GM19468 (cell line): Measurements from ENCODE around the gene NUTM2D.
"Not testable (repeated sequence)": the region's sequence is repeated elsewhere in the genome, so short reads cannot be mapped to it uniquely, and the experiment has no call there.

Source experiments
- ATAC-seq: cut with Tn5 transposase; IDR thresholded peaks from one replicate; pipeline ENCODE4 v1.9.1; 2021; ENCODE audit warnings: mild to moderate bottlenecking, moderate library complexity, moderate number of reproducible peaks; ENCODE audit not compliant: unreplicated experiment; ENCODE audit errors: extremely low read depth

Gene NUTM2D

GRCh38 chr10:87358159-87358558 is 615 bp downstream of the NUTM2D start:
- not testable (repeated sequence) for ATAC-seq

- not testable (repeated sequence) for ATAC-seq
Measured at GRCh38 chr10:87369514-87370112, 12.1 kb downstream of the NUTM2D start.

DNA sequence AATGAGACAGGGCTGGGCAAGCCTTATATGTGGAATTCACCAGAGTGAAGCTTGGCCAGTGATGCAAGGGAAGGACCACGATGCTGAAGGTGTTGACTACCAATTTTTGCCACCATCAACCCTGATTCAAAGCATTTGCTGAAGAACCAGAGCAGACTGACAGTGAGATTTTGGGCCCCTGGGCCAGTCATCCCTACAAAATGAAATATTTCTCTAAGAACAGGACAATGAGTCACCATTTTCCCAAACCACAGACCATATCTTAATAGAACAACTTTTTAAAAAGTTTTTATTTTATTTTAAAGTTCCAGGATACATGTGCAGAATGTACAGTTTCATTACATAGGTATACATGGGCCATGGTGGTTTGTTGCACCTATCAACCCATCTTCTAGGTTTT is 16.5 kb downstream of the NUTM2D start:
- not testable (repeated sequence) for ATAC-seq

GRCh38 chr10:87379115-87379514 is 21.6 kb downstream of the NUTM2D start:
- not testable (repeated sequence) for ATAC-seq

DNA sequence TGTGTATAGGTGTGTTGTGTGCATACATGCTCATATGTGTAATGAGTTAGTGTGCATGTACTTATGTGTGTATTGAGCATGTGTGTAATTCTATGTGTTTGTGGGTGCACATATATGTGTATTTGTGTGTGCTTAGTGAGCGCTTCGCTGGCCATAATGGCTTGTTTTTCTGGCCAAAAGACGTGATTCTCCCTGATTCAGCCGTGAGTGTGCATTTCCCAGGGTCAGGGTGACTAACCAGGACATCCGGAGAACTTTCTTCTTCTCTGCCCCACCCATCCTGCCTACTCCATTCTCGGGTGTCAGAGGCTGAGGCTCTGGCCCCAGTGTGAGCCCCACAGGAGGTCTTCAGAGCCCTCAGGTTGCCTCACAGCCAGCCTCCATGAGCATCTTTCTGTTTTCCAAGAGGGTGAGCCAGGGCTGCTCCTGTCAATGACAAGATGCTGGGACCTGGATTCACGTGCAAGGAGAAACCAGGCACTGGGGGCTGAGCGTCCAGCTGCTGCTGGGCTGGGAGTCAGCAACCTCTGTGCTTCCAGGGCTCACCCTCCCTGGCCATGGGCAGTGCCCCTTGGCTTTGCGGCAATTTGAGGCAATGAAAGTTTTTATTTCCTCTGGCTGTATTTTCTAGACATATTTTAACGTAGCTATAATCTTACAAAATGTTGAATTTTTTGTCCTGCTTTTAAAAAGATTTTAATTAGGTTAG is 25.8 kb downstream of the NUTM2D start:
- ATAC-seq = not testable (repeated sequence)

- not testable (repeated sequence) for ATAC-seq
Measured at GRCh38 chr10:87384283-87384682, 26.7 kb downstream of the NUTM2D start.

GRCh38 chr10:87385762-87386360 is 28.3 kb downstream of the NUTM2D start:
- ATAC-seq = not testable (repeated sequence)

DNA sequence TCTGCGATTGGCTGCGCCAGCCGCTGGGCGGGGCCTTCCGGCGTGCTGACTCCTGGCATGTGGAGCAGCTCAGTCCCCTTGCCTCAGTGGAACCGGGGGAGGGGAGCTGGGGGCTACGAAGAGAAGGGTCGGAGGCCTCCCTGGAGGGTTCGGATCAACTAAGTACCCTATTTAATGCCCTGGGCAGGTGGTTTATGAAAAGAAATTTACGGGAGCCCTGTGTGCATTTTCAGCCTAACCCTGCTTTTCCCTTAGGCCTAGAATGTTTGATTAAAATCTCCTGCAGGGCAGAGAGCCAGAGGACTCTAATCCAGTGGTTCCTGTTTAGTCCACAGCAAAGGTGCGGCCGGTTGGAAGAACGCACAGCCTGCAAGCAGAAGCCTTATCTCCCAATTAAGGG is 33.8 kb downstream of the NUTM2D start:
- ATAC-seq = not testable (repeated sequence)

DNA sequence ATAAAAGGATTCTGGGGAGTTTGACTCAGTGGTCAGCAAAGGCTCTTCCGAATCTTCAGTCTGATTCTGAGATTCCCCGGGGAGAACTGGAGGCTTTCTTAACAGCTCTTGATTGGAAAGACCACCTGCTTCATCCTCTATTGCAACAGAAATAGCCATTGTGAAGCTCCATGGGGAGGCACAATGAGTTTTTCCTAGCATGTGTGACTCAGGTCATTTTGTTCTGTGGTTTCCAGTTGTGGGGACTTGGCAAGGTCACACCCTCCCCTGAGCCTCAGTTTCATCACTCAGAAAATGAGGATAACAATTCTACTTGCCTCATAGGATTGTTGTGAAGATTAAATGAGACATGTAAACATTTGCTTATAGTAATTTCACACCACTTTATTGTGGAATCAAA is 38.7 kb downstream of the NUTM2D start:
- not testable (repeated sequence) for ATAC-seq

GRCh38 chr10:87398436-87398835 is 40.9 kb downstream of the NUTM2D start:
- ATAC-seq = not testable (repeated sequence)

DNA sequence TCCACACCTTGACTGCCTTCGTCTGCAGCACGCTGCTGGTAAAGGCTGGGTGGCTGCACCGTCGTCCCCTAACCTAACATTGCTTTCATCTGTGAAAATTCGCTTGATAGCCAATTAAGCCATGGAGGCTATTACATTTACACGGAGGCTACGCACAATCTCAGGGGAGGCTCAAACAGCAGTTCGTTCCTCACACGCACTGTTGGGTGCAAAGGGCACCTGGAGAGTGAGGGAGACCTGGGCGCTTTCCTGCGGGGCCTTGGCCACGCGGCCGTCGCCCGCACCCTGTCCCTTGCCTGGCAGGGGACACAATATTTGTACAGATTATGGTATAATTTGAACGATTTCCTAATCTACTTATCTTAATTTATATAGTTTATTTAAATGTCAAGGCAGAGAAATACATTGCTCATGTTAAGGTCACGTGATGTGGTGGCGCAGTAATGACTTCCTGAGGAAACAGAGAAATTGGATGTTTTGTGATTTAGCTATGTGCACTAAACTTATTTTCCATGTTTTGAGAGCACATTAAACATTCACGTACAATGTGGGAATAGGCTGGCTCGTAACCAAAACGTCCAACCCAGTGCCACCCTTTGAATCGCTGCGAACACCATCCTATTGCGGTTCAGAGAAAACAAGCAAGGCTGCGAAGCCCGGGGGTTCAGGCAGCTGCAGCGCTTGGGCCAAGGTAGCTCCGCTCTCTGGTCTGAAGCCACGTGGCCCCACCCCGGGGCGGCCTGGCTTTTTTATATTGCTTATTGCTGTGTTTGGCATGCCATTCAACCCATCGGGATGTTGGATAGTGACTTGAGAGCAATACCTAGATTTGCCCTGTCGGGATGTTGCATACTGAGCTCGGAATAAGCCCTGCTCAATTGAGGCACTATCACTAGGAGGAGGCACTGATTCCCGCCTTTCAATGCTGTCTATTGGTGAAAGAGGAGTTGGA is 50.2 kb downstream of the NUTM2D start:
- not testable (repeated sequence) for ATAC-seq

- ATAC-seq = not testable (repeated sequence)
Measured at GRCh38 chr10:87413921-87414320, 56.4 kb downstream of the NUTM2D start.
